K562 (cell line): Measurements from ENCODE around the gene C1RL. TPM values are rescaled to one million over a fixed set of nuclear protein-coding genes. Genes with fewer than 3 reads are reported as not detected.

Experiments used
- ATAC-seq: fragments of 200-7000 bp; cut with Tn5 transposase; 3 replicates; pipeline ENCODE4 v1.9.1; 2020; ENCODE audit warnings: moderate library complexity
- BruUV-seq: library from RNA; stranded (reverse); fragments of 400-500 nt; replicated peaks from 2 replicates; lab custom pipeline; 2021; lab: Mats Ljungman, UMichigan
- CTCF ChIA-PET: fragments of 300-600 bp; formaldehyde crosslinking; extraction: SDS; loops from one replicate; lab custom pipeline; 2021; ENCODE audit warnings: low intra/inter-chr PET ratio; lab: Yijun Ruan, JAX
- POLR2A ChIA-PET: fragments of 300-600, 350-650 bp; sonication (Branson Sonifier 250); formaldehyde crosslinking; extraction: SDS; loops from one replicate; lab custom pipeline; 2021; ENCODE audit warnings: antibody characterized with exemption, inconsistent platforms; lab: Yijun Ruan, JAX
- DNase-seq, 4 experiments: peaks; one replicate each; pipeline versions ENCODE4 v3.0.0 to v3.0.0-alpha.2; 2011 to 2018; ENCODE audit warnings: low spot score in 3 of 4, mixed read lengths in 3 of 4; ENCODE audit errors: extremely low read depth in 1 of 4
- FAIRE-seq: peaks from 2 replicates; lab custom pipeline; 2011; peaks lifted over from hg19 to GRCh38; lab: Jason Lieb, UNC
- H2AFZ ChIP-seq: 2 replicates; pipeline ENCODE4 v1.6.0; 2011; ENCODE audit warnings: low read depth, low read length, control low read depth, inconsistent platforms
- H3K27ac ChIP-seq: fragments of 200-600 bp; 3 replicates; pipeline ENCODE4 v1.8.0; 2011; ENCODE audit warnings: low read depth, mild to moderate bottlenecking, control low read depth, inconsistent platforms, low read length, moderate library complexity, mixed read lengths; ENCODE audit errors: extremely low read depth
- H3K27me3 ChIP-seq, 2 experiments: fragments of 300-600 bp in 1 of 2; 2 replicates in 1 of 2; 3 replicates in 1 of 2; pipeline versions ENCODE4 v1.6.0 to v1.8.0; 2011; ENCODE audit warnings: inconsistent platforms in 2 of 2, low read length in 2 of 2, mild to moderate bottlenecking in 1 of 2, mixed read lengths in 1 of 2, moderate library complexity in 1 of 2; ENCODE audit not compliant: control insufficient read depth in 2 of 2, insufficient read depth in 2 of 2
- H3K36me3 ChIP-seq: fragments of 300-600 bp; 3 replicates; pipeline ENCODE4 v1.8.0; 2011; ENCODE audit warnings: mild to moderate bottlenecking, low read length, inconsistent platforms; ENCODE audit not compliant: control insufficient read depth, insufficient read depth
- H3K4me1 ChIP-seq, 2 experiments: fragments of 200-600 bp in 1 of 2; replicated peaks in 1 of 2; 2 replicates in 1 of 2; 3 replicates in 1 of 2; pipeline versions ENCODE4 v1.5.1 to v1.8.0; 2011; ENCODE audit warnings: inconsistent platforms in 2 of 2, low read length in 2 of 2, mild to moderate bottlenecking in 1 of 2, mixed read lengths in 1 of 2, moderate library complexity in 1 of 2; ENCODE audit not compliant: control insufficient read depth in 2 of 2, insufficient read depth in 2 of 2
- H3K4me2 ChIP-seq: 2 replicates; pipeline ENCODE4 v1.6.1; 2011; ENCODE audit warnings: low read length, control low read depth, inconsistent platforms, mixed read lengths; ENCODE audit not compliant: insufficient read depth
- H3K4me3 ChIP-seq: fragments of 200-600 bp; sonication (generic), shearing (Covaris generic); 2 replicates; pipeline ENCODE4 v1.5.1; 2016; ENCODE audit warnings: control low read depth, inconsistent platforms
- H3K79me2 ChIP-seq: fragments of 200-600 bp; 3 replicates; pipeline ENCODE4 v1.8.0; 2011; ENCODE audit warnings: low read length, inconsistent platforms; ENCODE audit not compliant: control insufficient read depth, insufficient read depth
- H3K9ac ChIP-seq, 2 experiments: 2 replicates each; pipeline versions ENCODE4 v1.6.0 to v1.6.1; 2011; ENCODE audit warnings: low read depth in 2 of 2, low read length in 2 of 2, control low read depth in 1 of 2, inconsistent platforms in 1 of 2, mild to moderate bottlenecking in 1 of 2, mixed read lengths in 1 of 2; ENCODE audit not compliant: insufficient read depth in 1 of 2
- H3K9me1 ChIP-seq: one replicate; pipeline ENCODE4 v1.6.0; 2011; ENCODE audit warnings: inconsistent platforms, mild to moderate bottlenecking, low read length, moderate library complexity; ENCODE audit not compliant: control insufficient read depth, insufficient read depth
- H3K9me3 ChIP-seq: replicated peaks from 2 replicates; pipeline ENCODE4 v1.5.1; 2011; ENCODE audit warnings: low read depth, low read length, inconsistent platforms; ENCODE audit not compliant: control insufficient read depth, insufficient read depth
- H4K20me1 ChIP-seq: replicated peaks from 2 replicates; pipeline ENCODE4 v1.6.1; 2011; ENCODE audit warnings: low read length, inconsistent platforms, mixed read lengths; ENCODE audit not compliant: control insufficient read depth, insufficient read depth
- HMG20A ChIP-seq: fragments of 450-650 bp; formaldehyde crosslinking; conservative IDR thresholded peaks from 2 replicates; pipeline ENCODE4 v1.4.0; 2020; ENCODE audit warnings: mild to moderate bottlenecking, mixed read lengths
- POLR2G ChIP-seq: fragments of 200-400 bp; formaldehyde crosslinking; IDR thresholded peaks from 2 replicates; pipeline ENCODE4 v1.6.1; 2017; ENCODE audit warnings: low read depth, mild to moderate bottlenecking, antibody characterized with exemption, low read length, moderate library complexity
- TGIF2 ChIP-seq: sonication (generic); formaldehyde crosslinking; IDR thresholded peaks from 2 replicates; pipeline ENCODE4 v1.8.1; 2022; ENCODE audit warnings: mild to moderate bottlenecking, missing genetic modification reagents, moderate library complexity
- WGBS: fragments of 100-300 bp; shearing (Covaris generic); methylation state at CpG from one replicate; pipeline ENCODE4 v1.1.6; 2016; ENCODE audit warnings: low coverage, mixed read lengths; ENCODE audit not compliant: insufficient coverage; ENCODE audit errors: missing lambda C conversion rate; 5-methylcytosine and 5-hydroxymethylcytosine counted together
- in situ Hi-C: fragments of 300-500 bp; cut with MboI; formaldehyde crosslinking; loops from 4 replicates; pipeline ENCODE4 v1.15.0; 2018; ENCODE audit warnings: inconsistent platforms, mixed read lengths
- intact Hi-C: fragments of 100-400 bp; cut with micrococcal nuclease; formaldehyde crosslinking; loops from 2 replicates; pipeline ENCODE4 v1.14.2; 2022
- polyA plus RNA-seq, 8 experiments: library from polyadenylated mRNA; depleted of rRNA in 4 of 8; stranded (reverse) in 5 of 8; unstranded in 3 of 8; fragments of >200 nt; fragmentation: Nextera tagmentation in 2 of 8; fragmentation: Illumina TruSeq in 1 of 8; extraction: Ambion mirVana in 2 of 8; extraction: Trizol in 1 of 8; gene quantifications; 2 replicates each; pipeline versions ENCODE4 v1.2.1 to v1.2.3, GENCODE V29; 2011 to 2014; ENCODE audit warnings: inconsistent platforms in 1 of 8, missing spikeins in 1 of 8
- total RNA-seq, 7 experiments: library from RNA; depleted of rRNA in 6 of 7; stranded (reverse); fragments of >200 nt in 6 of 7; fragmentation: Illumina TruSeq in 2 of 7; extraction: Trizol in 2 of 7; gene quantifications; 2 replicates each; pipeline versions ENCODE4 v1.2.1 to v1.2.3, GENCODE V29; 2011 to 2021; ENCODE audit warnings: low replicate concordance in 1 of 7
- TF ChIP-seq, protein P1 (sequence below): IDR thresholded peaks from 2 replicates; pipeline ENCODE4 v1.6.1; 2011; ENCODE audit not compliant: insufficient read length; ENCODE audit errors: extremely low read depth

The C1RL gene
- total and polyA plus RNA-seq, 9 of the 15 experiments (the other 6 are each of a cell fraction or from before 2014, with no cell fraction given) = 1.4 to 10.7 (median 8.0) TPM

DNA sequence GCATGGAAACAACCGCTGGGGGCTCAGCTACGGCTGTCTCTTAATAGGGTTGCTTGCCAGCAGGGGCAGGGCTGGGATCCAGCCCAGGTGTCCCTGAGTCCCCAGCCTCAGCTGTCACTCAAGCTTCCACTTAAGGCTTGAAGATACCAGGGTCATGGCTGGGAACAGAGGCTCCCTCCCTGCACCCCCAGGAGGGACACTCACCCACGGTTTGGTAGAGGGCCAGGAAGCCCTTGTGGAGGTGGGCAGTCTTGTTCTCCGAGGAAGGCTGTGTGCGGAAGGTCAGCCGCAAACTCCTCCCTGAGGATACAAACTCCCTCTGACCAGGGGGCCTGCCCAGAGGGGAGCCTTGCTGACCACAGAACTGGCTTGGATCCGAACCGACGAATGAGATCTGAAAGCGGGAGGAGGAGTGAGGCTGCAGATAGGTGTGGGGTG, 7.3 kb downstream of the C1RL start (continued):
- TF ChIP-seq POLR2G = 0 out of 2 replicates have a peak, but pooled peaks have one; percentile 15

DNA sequence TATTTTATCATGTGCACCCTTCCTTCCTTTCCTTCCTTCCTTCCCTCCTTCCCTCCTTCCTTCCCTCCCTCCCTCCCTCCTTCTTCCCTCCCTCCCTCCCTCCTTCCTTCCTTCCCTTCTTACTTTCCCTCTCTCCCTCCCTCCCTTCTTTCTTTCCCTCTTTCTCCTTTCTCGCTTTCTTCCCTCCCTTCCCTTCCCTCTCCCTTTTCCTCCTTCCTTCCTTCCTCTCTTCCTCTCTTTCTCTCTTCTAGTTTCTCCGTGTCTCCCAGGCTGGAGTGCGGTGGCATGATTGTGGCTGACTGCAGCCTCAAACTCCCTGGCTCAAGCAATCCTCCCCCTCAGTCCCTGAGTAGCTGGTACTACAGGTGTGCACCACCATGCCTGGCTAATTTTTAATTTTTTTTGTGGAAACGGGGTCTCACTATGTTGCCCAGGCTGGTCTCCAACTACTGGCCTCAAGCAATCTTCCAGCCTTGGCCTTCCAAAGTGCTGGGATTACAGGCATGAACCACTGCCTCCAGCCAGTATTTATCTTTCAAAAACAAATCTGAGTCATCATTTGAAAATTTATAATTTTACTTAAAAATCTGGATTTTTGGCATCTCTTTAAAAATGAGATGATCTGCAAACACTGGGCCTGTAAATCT, 7.8 kb downstream of the C1RL start:
- POLR2A ChIA-PET = no interaction called here

More for the DNA sequence above, 7.8 kb downstream of the C1RL start:
- Histone ChIP-seq H3K4me1 (peaks cover 0 to 11% of the 10 kb centered on the region in 2 experiments; a peak in 2 of 5 replicates), H4K20me1 (no peaks in the 10 kb centered on the region), H3K4me3 (no peak overlapping the region), H3K9me1 (no peaks in the 10 kb centered on the region), H2AFZ (no peak overlapping the region), H3K4me2 (no peak overlapping the region), H3K36me3 (peaks cover 36% of the 10 kb centered on the region; the same call in 2 of the 3 replicates), H3K9ac (no peak overlapping the region), H3K27ac (no peak overlapping the region), H3K79me2 (peaks cover 8% of the 10 kb centered on the region), H3K9me3 (peaks cover under 1% of the 10 kb centered on the region; the same call in 1 of the 2 replicates), H3K27me3 (no peaks in the 10 kb centered on the region)
- in situ Hi-C loops = no loop called here
- TF ChIP-seq HMG20A (CRISPR knock-in tag) = no peak
- no peak for TF ChIP-seq TGIF2
- TF ChIP-seq, protein P1, sequence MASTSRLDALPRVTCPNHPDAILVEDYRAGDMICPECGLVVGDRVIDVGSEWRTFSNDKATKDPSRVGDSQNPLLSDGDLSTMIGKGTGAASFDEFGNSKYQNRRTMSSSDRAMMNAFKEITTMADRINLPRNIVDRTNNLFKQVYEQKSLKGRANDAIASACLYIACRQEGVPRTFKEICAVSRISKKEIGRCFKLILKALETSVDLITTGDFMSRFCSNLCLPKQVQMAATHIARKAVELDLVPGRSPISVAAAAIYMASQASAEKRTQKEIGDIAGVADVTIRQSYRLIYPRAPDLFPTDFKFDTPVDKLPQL = no peak
- no TSS peak for BruUV-seq
- DNase-seq = no peak
- FAIRE-seq = no peak
- CTCF ChIA-PET = interaction anchor here (0.6 kb wide), 1 partner anchor 9 kb away, joined by 5 read pairs; no protein-coding TSS in a partner anchor
- intact Hi-C loops = no loop called here
- ATAC-seq = no peak
- WGBS = 73% methylated on average over 4 of the region's 4 CpGs
